ENCODE results near the gene UBE2E2.
"Not testable (repeated sequence)": the region's sequence is repeated elsewhere in the genome, so short reads cannot be mapped to it uniquely, and the experiment has no call there.

UBE2E2 gene

GRCh38 chr3:23166845-23167244 is 36.3 kb upstream of the UBE2E2 start:
- Histone ChIP-seq H3K9me3 (ENCODE audit: control insufficient read depth, insufficient read depth, low read length) (no peaks in the 10 kb centered on the region), H3K27me3 (ENCODE audit: control insufficient read depth, insufficient read depth, low read length) (no peaks in the 10 kb centered on the region), H3K4me1 (ENCODE audit: control insufficient read depth, insufficient read depth, low read length) (no peaks in the 10 kb centered on the region), H3K4me3 (ENCODE audit: low read length) (no peak overlapping the region), H3K27ac (ENCODE audit: low read length) (no peak overlapping the region), H3K36me3 (ENCODE audit: control insufficient read depth, insufficient read depth, low read length) (no peaks in the 10 kb centered on the region)
- WGBS (ENCODE audit: insufficient coverage, insufficient read length), result no CpG with 5 or more reads among the region's 1 CpG
- DNase-seq (ENCODE audit: low read depth, low spot score), result no peak

- Histone ChIP-seq H3K4me3 (ENCODE audit: low read length) (no peak overlapping the region), H3K9me3 (ENCODE audit: control insufficient read depth, insufficient read depth, low read length) (no peaks in the 10 kb centered on the region), H3K4me1 (ENCODE audit: control insufficient read depth, insufficient read depth, low read length) (0 out of 2 replicates have a peak, but pooled peaks cover under 1% of the 10 kb centered on the region), H3K27me3 (ENCODE audit: control insufficient read depth, insufficient read depth, low read length) (no peaks in the 10 kb centered on the region), H3K36me3 (ENCODE audit: control insufficient read depth, insufficient read depth, low read length) (no peaks in the 10 kb centered on the region), H3K27ac (ENCODE audit: low read length) (no peak overlapping the region)
- no CpG with 5 or more reads among the region's 5 CpGs for WGBS (ENCODE audit: insufficient coverage, insufficient read length)
- no peak for DNase-seq (ENCODE audit: low read depth, low spot score)
Measured at GRCh38 chr3:23169551-23169950, 33.6 kb upstream of the UBE2E2 start.

GRCh38 chr3:23170291-23170690 is 32.8 kb upstream of the UBE2E2 start:
- DNase-seq (ENCODE audit: low read depth, low spot score), result no peak
- Histone ChIP-seq H3K9me3 (ENCODE audit: control insufficient read depth, insufficient read depth, low read length) (no peaks in the 10 kb centered on the region), H3K36me3 (ENCODE audit: control insufficient read depth, insufficient read depth, low read length) (no peaks in the 10 kb centered on the region), H3K4me3 (ENCODE audit: low read length) (no peak overlapping the region), H3K4me1 (ENCODE audit: control insufficient read depth, insufficient read depth, low read length) (0 out of 2 replicates have a peak, but pooled peaks cover 1% of the 10 kb centered on the region), H3K27ac (ENCODE audit: low read length) (no peak overlapping the region), H3K27me3 (ENCODE audit: control insufficient read depth, insufficient read depth, low read length) (no peaks in the 10 kb centered on the region)
- WGBS (ENCODE audit: insufficient coverage, insufficient read length), result no CpG with 5 or more reads among the region's 2 CpGs

- no peak for DNase-seq (ENCODE audit: low read depth, low spot score)
- Histone ChIP-seq H3K4me1 (ENCODE audit: control insufficient read depth, insufficient read depth, low read length) (0 out of 2 replicates have a peak, but pooled peaks cover 1% of the 10 kb centered on the region), H3K36me3 (ENCODE audit: control insufficient read depth, insufficient read depth, low read length) (no peaks in the 10 kb centered on the region), H3K27ac (ENCODE audit: low read length) (no peak overlapping the region), H3K9me3 (ENCODE audit: control insufficient read depth, insufficient read depth, low read length) (no peaks in the 10 kb centered on the region), H3K27me3 (ENCODE audit: control insufficient read depth, insufficient read depth, low read length) (no peaks in the 10 kb centered on the region), H3K4me3 (ENCODE audit: low read length) (no peak overlapping the region)
- WGBS (ENCODE audit: insufficient coverage, insufficient read length), result no CpG with 5 or more reads among the region's 2 CpGs
Measured at GRCh38 chr3:23172059-23172458, 31.1 kb upstream of the UBE2E2 start.

- no peak for DNase-seq (ENCODE audit: low read depth, low spot score)
- Histone ChIP-seq H3K27ac (ENCODE audit: low read length) (no peak overlapping the region), H3K4me1 (ENCODE audit: control insufficient read depth, insufficient read depth, low read length) (0 out of 2 replicates have a peak, but pooled peaks cover 1% of the 10 kb centered on the region), H3K36me3 (ENCODE audit: control insufficient read depth, insufficient read depth, low read length) (no peaks in the 10 kb centered on the region), H3K4me3 (ENCODE audit: low read length) (no peak overlapping the region), H3K9me3 (ENCODE audit: control insufficient read depth, insufficient read depth, low read length) (no peaks in the 10 kb centered on the region), H3K27me3 (ENCODE audit: control insufficient read depth, insufficient read depth, low read length) (no peaks in the 10 kb centered on the region)
- no CpG with 5 or more reads among the region's 3 CpGs for WGBS (ENCODE audit: insufficient coverage, insufficient read length)
Measured at GRCh38 chr3:23174426-23175039, 28.6 kb upstream of the UBE2E2 start.

GRCh38 chr3:23175341-23176083 is 27.6 kb upstream of the UBE2E2 start:
- no peaks in the 10 kb centered on the region for H3K36me3 ChIP-seq (ENCODE audit: control insufficient read depth, insufficient read depth, low read length)
- no peak overlapping the region for H3K4me3 ChIP-seq (ENCODE audit: low read length)
- 0 out of 2 replicates have a peak, but pooled peaks cover 1% of the 10 kb centered on the region for H3K4me1 ChIP-seq (ENCODE audit: control insufficient read depth, insufficient read depth, low read length)
- WGBS (ENCODE audit: insufficient coverage, insufficient read length), result no CpG with 5 or more reads among the region's 2 CpGs
- no peaks in the 10 kb centered on the region for H3K9me3 ChIP-seq (ENCODE audit: control insufficient read depth, insufficient read depth, low read length)
- no peak overlapping the region for H3K27ac ChIP-seq (ENCODE audit: low read length)
- no peak for DNase-seq (ENCODE audit: low read depth, low spot score)
- no peaks in the 10 kb centered on the region for H3K27me3 ChIP-seq (ENCODE audit: control insufficient read depth, insufficient read depth, low read length)

- not testable (repeated sequence) for H3K4me1 ChIP-seq (ENCODE audit: control insufficient read depth, insufficient read depth, low read length); H3K27ac ChIP-seq (ENCODE audit: low read length); H3K36me3 ChIP-seq (ENCODE audit: control insufficient read depth, insufficient read depth, low read length); H3K4me3 ChIP-seq (ENCODE audit: low read length); H3K27me3 ChIP-seq (ENCODE audit: control insufficient read depth, insufficient read depth, low read length); DNase-seq (ENCODE audit: low read depth, low spot score); H3K9me3 ChIP-seq (ENCODE audit: control insufficient read depth, insufficient read depth, low read length)
- WGBS (ENCODE audit: insufficient coverage, insufficient read length), result no CpG with 5 or more reads among the region's 4 CpGs
Measured at GRCh38 chr3:23176839-23177238, 26.3 kb upstream of the UBE2E2 start.

GRCh38 chr3:23182996-23183513 is 20.1 kb upstream of the UBE2E2 start:
- no peaks in the 10 kb centered on the region for H3K9me3 ChIP-seq (ENCODE audit: control insufficient read depth, insufficient read depth, low read length)
- WGBS (ENCODE audit: insufficient coverage, insufficient read length), result no CpG with 5 or more reads among the region's 3 CpGs

GRCh38 chr3:23183731-23184130 is 19.4 kb upstream of the UBE2E2 start:
- DNase-seq (ENCODE audit: low read depth, low spot score), result peak; percentile 61
- WGBS (ENCODE audit: insufficient coverage, insufficient read length), result no CpG with 5 or more reads among the region's 3 CpGs

More at GRCh38 chr3:23182996-23183513, 20.1 kb upstream of the UBE2E2 start:
- Histone ChIP-seq H3K36me3 (ENCODE audit: control insufficient read depth, insufficient read depth, low read length) (no peaks in the 10 kb centered on the region), H3K4me3 (ENCODE audit: low read length) (no peak overlapping the region), H3K27me3 (ENCODE audit: control insufficient read depth, insufficient read depth, low read length) (no peaks in the 10 kb centered on the region), H3K4me1 (ENCODE audit: control insufficient read depth, insufficient read depth, low read length) (no peaks in the 10 kb centered on the region), H3K27ac (ENCODE audit: low read length) (no peak overlapping the region)
- DNase-seq (ENCODE audit: low read depth, low spot score), result no peak

GRCh38 chr3:23185861-23186260 is 17.3 kb upstream of the UBE2E2 start:
- Histone ChIP-seq H3K4me1 (ENCODE audit: control insufficient read depth, insufficient read depth, low read length) (no peaks in the 10 kb centered on the region), H3K36me3 (ENCODE audit: control insufficient read depth, insufficient read depth, low read length) (no peaks in the 10 kb centered on the region), H3K27me3 (ENCODE audit: control insufficient read depth, insufficient read depth, low read length) (no peaks in the 10 kb centered on the region), H3K9me3 (ENCODE audit: control insufficient read depth, insufficient read depth, low read length) (no peaks in the 10 kb centered on the region), H3K4me3 (ENCODE audit: low read length) (no peak overlapping the region), H3K27ac (ENCODE audit: low read length) (no peak overlapping the region)
- no CpG with 5 or more reads among the region's 2 CpGs for WGBS (ENCODE audit: insufficient coverage, insufficient read length)
- no peak for DNase-seq (ENCODE audit: low read depth, low spot score)

More at GRCh38 chr3:23183731-23184130, 19.4 kb upstream of the UBE2E2 start:
- no peaks in the 10 kb centered on the region for H3K9me3 ChIP-seq (ENCODE audit: control insufficient read depth, insufficient read depth, low read length)
- no peak overlapping the region for H3K4me3 ChIP-seq (ENCODE audit: low read length)
- no peaks in the 10 kb centered on the region for H3K36me3 ChIP-seq (ENCODE audit: control insufficient read depth, insufficient read depth, low read length)
- no peaks in the 10 kb centered on the region for H3K27me3 ChIP-seq (ENCODE audit: control insufficient read depth, insufficient read depth, low read length)
- H3K4me1 ChIP-seq (ENCODE audit: control insufficient read depth, insufficient read depth, low read length), result no peaks in the 10 kb centered on the region
- H3K27ac ChIP-seq (ENCODE audit: low read length), result no peak overlapping the region
